ENCODE data around the gene SEPTIN8.

Gene SEPTIN8

DNA sequence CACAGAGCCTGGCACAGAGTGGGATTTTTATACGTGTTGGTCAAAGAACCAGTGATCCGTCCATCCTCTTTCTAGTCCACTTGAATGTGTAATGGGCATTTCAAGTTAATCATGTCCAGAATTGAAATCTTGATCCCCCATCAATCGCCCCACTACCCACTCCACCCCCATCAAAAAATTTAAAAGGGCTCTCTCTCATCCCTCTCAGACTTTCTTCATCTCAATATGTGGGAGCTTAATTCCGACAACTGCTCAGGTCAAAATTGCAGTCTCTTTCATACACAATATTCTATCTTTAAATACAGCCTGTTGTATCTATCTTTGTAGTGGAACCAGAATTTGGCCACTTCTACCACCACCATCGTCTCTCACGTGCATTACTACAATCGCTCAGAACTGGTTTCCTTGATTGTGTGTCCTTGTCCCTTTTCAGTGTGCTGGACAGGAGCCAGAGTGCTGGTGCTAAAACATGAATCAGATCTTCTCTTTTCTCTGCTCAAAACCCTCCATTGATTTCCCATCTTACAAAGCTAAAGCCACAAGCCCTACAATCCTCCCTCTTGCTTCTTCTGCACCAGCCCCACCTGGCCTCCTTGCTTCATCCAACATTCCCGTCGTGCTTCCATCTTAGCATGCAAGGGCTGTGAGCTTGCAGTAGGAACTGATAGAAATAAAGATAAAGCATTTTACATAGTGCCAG lies 38.9 kb downstream of the SEPTIN8 start:
- no peaks in the 10 kb centered on the region for H3K9me3 Mint-ChIP-seq
- peaks cover 23 to 34% of the 10 kb centered on the region in 2 donors for H3K4me1 Mint-ChIP-seq (ENCODE audit: low read depth in 2 of 2)
- peak overlapping the region; percentile 92 for H3K4me3 Mint-ChIP-seq
- peaks cover 0 to 14% of the 10 kb centered on the region in 2 donors for H3K27me3 Mint-ChIP-seq
- DNase-seq: no peak
- peak overlapping the region; percentile 87 to 94 for H3K27ac Mint-ChIP-seq
- ATAC-seq (replicated peaks): no peak
- peaks cover 11% of the 10 kb centered on the region for H3K36me3 Mint-ChIP-seq (ENCODE audit: insufficient read depth)

DNA sequence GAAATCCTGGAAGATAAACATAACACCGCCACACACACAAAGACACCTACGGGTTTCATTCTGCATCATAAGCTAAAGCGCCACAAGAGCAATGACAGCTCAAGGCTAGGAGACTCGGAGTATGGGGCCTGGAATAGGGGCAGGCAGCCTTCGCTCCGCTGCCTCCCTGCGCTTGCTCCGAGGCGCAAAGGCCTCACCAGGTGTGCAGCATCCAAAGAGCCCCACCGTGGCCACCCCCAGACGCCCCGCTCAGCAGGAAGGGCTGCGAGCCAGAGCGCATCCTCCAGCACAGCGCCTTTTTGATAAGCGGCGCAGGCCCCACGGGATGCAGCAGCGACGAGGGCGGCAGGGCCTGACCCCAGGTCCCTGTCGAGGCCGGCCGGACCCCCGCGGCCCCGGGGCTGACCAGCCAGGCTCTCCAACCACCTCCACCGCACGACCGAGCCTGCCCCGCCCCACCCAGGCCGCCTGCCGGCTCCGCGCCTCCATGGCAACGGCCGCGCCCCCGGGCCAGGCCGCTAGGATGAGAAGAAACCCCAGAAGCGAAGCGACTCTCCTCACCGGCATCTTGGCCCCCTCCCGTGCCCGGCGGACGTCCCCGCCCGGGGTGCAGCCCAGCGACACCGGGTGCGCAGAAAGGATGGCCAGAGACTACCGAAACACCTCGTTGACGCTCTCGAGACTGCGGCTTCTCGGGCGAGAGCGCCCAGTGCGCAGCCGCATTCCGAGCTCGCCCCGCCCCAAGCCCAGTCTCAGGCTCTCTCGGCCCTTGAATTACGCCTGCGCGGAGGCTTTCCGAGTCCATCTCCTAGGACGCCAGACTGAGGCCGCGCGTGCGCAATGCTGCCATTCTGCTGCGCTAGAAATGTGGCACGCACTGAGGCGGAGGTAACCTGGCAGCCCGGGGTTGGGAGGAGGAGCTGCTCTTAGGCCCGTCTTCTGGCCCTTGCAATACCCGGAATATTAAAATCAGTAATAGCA lies 39.9 kb downstream of the SEPTIN8 start, which contains the start of gene KIF3A:
Gene KIF3A (minus strand): TSS at position 694 of the 981 bp plus-strand sequence. CDS start 127 bp downstream, at position 567.
- Mint-ChIP-seq H3K27ac (peak within 1 kb of the TSS; percentile 87 to 94), H3K27me3 (peaks cover 0 to 5% of the 10 kb centered on the region in 2 donors), H3K36me3 (ENCODE audit: insufficient read depth) (peaks cover 18% of the 10 kb centered on the region), H3K4me1 (ENCODE audit: low read depth in 2 of 2) (peaks cover 23 to 35% of the 10 kb centered on the region in 2 donors), H3K4me3 (peak within 1 kb of the TSS; percentile 92), H3K9me3 (no peaks in the 10 kb centered on the region)
- DNase-seq (peak; percentile 96 to 98 (median 97)), ATAC-seq (replicated peaks) (peak; percentile 82)

DNA sequence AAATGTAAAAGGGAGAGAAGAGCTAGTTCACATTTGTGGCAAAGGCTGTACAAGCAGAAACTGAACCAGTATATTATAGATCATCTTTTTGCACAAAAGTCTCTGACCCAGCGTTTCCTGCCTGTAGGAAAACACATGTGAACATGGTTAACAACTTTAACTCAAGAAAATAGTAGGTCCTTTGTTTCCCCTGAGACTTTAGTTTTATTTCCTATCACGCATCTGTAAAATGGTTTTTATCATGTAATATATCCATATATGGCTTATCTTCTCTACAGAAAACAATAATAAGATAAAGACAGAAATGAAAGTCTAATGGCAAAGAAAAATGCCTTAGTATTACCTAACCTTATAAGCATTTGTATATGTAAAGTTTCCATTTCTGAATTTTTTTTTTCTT lies 42.4 kb downstream of the SEPTIN8 start:
- no peak for DNase-seq
- H3K36me3 Mint-ChIP-seq (ENCODE audit: insufficient read depth): peaks cover 18% of the 10 kb centered on the region
- no peak overlapping the region for H3K27ac Mint-ChIP-seq
- ATAC-seq (replicated peaks): no peak
- no peak overlapping the region for H3K4me3 Mint-ChIP-seq
- H3K27me3 Mint-ChIP-seq: no peaks in the 10 kb centered on the region
- H3K9me3 Mint-ChIP-seq: no peaks in the 10 kb centered on the region
- peaks cover 24 to 37% of the 10 kb centered on the region in 2 donors for H3K4me1 Mint-ChIP-seq (ENCODE audit: low read depth in 2 of 2)

DNA sequence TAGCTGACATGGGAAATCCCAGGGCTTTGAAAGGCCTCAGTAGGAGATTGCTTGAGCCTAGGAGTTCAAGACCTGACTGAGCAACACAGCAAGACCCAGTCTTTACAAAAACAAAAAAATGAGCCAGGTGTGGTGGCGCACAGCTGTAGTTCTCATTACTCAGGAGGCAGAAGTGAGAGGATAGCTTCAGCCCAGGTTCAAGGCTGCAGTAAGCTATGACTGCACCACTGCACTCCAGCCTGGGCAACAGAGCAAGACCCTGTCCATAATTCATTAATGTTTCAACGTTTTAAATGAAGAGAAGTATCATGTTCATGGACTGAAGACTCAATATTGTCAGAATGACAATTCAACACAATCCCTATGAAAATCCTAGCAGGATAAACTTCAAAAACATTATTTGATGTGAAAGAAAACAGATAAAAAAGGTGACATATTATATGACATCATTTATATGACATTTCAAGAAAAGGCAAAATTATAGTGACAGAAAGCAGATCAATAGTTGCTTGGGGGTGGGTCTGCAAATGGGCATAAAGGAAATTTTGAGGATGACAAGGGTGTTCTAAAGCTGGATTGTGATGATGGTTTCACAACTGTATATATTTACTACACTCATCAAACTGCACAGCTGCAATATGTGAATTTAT lies 43.4 kb downstream of the SEPTIN8 start:
- Mint-ChIP-seq H3K4me3 (no peak overlapping the region), H3K9me3 (no peaks in the 10 kb centered on the region), H3K36me3 (ENCODE audit: insufficient read depth) (peaks cover 25% of the 10 kb centered on the region), H3K27ac (no peak overlapping the region), H3K4me1 (ENCODE audit: low read depth in 2 of 2) (peaks cover 26 to 39% of the 10 kb centered on the region in 2 donors), H3K27me3 (no peaks in the 10 kb centered on the region)
- ATAC-seq (replicated peaks) (no peak), DNase-seq (no peak)

DNA sequence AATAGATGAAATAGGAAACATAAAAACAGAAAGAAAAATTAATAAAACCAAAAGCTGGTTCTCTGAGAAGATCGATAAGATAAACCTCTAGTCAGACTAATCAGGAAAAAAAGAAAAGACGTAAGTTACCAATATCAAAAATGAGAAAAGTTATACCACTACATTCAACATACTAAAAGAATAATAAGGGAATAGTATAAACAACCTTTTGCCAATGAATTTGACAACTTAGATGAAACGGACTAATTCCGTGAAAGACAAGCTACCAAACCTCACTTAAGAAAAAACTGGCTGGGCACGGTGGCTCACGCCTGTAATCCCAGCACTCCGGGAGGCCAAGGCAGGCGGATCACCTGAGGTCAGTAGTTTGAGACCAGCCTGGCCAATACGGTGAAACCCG lies 47.1 kb downstream of the SEPTIN8 start:
- Mint-ChIP-seq H3K27me3 (no peaks in the 10 kb centered on the region), H3K36me3 (ENCODE audit: insufficient read depth) (peaks cover 28% of the 10 kb centered on the region), H3K4me3 (no peak overlapping the region), H3K27ac (no peak overlapping the region), H3K4me1 (ENCODE audit: low read depth in 2 of 2) (peaks cover 8 to 14% of the 10 kb centered on the region in 2 donors), H3K9me3 (no peaks in the 10 kb centered on the region)
- ATAC-seq (replicated peaks) (no peak), DNase-seq (no peak)

DNA sequence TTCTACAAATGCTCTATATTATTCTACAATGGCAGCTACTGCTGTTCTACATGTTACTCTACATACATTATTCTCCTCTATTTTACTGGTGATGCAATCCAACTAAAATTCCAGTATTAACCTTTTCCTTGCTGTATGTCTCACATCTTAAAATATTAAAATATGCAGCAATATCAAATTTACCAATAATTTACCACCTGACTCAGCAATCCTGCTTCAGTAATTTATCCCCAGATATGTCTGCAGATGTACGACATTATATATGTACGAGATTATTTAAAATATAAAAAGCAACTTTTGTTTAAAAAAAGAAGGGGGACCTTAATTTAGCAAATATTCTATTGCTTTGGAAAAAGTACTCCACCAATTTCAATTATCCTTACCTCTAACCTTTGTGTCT lies 51.3 kb downstream of the SEPTIN8 start:
- H3K4me3 Mint-ChIP-seq: no peak overlapping the region
- H3K4me1 Mint-ChIP-seq (ENCODE audit: low read depth in 2 of 2): peaks cover 8 to 9% of the 10 kb centered on the region in 2 donors
- H3K9me3 Mint-ChIP-seq: no peaks in the 10 kb centered on the region
- DNase-seq: no peak
- no peak for ATAC-seq (replicated peaks)
- H3K36me3 Mint-ChIP-seq (ENCODE audit: insufficient read depth): peaks cover 20% of the 10 kb centered on the region
- no peak overlapping the region for H3K27ac Mint-ChIP-seq
- no peaks in the 10 kb centered on the region for H3K27me3 Mint-ChIP-seq

DNA sequence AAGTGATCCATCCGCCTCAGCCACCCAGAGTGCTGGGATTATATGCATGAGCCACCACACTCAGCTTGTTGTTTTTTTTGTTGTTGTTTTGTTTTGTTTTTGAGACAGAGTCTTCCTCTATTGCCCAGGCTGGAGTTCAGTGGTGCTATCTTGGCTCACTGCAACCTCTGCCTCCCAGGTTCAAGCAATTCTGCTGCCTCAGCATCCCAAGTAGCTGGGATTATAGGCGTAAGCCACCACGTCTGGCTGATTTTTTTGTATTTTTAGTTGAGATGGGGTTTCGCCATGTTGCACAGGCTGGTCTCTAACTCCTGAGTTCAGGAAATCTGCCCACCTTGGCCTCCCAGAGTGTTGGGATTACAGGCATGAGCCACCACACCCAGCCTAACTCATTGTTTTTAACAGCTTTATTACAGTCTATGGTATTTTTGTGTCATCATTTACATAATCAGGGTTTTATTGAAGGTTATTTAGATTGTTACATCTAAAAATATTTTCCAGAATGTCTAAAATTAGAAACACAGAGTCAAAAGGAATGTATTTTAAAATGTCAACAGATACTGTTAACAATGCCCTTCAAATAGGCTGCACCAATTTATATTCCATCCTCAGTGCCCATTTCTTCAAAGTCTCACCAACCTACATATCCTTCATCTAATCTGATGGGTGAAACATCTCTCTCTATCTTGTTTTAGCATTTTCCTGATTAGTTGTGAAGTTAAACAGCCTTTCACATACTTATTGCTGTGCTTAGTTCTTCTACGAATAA lies 58.3 kb downstream of the SEPTIN8 start:
- DNase-seq (no peak), ATAC-seq (replicated peaks) (no peak)
- H3K27me3 Mint-ChIP-seq: no peaks in the 10 kb centered on the region
- H3K4me1 Mint-ChIP-seq (ENCODE audit: low read depth in 2 of 2): peaks cover 5 to 10% of the 10 kb centered on the region in 2 donors
- no peaks in the 10 kb centered on the region for H3K9me3 Mint-ChIP-seq
- H3K4me3 Mint-ChIP-seq: no peak overlapping the region
- peaks cover 19% of the 10 kb centered on the region for H3K36me3 Mint-ChIP-seq (ENCODE audit: insufficient read depth)
- no peak overlapping the region for H3K27ac Mint-ChIP-seq

DNA sequence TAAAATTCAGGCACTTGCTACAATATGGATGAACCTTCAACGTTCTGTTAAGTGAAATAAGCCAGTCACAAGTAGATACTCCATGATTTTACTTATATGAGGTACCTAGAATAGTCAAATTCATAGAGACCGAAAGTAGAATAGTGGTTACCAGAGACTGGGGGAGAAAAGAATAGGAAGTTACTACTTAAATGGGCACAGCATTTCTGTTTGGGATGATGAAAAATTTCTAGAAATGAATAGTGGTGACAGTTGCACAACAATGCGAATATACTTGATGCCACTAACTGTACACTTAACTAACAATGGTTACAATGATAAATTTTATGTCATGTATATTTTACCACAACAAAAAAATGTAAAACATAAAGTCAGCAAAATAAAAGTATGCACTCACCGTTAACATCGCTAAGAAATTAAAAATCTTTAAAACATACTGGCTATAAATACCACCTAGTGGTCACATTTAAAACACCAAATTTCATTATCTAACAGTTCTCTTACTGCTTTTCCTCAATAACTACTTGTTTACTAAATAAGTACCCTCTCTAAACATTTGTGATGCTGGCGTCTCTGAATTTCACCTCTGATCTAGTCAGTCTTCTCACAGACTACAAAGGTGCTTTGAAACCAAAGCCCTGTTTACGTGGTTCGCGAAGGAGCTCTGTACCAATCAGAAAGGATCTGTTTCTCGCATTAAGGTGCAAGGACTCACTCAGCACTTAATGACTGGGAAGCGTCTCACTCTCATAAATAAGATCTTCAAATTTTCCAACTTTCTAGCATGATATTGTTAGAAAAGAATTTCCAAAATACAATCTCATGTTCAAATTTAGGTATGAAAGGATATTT lies 62.4 kb downstream of the SEPTIN8 start:
- Mint-ChIP-seq H3K36me3 (ENCODE audit: insufficient read depth) (peaks cover 4% of the 10 kb centered on the region), H3K9me3 (no peaks in the 10 kb centered on the region), H3K4me1 (ENCODE audit: low read depth in 2 of 2) (peaks cover 5 to 10% of the 10 kb centered on the region in 2 donors), H3K4me3 (peak overlapping the region in 1 of 2 donors; percentile 18), H3K27ac (no peak overlapping the region), H3K27me3 (no peaks in the 10 kb centered on the region)
- ATAC-seq (replicated peaks) (no peak), DNase-seq (no peak)

DNA sequence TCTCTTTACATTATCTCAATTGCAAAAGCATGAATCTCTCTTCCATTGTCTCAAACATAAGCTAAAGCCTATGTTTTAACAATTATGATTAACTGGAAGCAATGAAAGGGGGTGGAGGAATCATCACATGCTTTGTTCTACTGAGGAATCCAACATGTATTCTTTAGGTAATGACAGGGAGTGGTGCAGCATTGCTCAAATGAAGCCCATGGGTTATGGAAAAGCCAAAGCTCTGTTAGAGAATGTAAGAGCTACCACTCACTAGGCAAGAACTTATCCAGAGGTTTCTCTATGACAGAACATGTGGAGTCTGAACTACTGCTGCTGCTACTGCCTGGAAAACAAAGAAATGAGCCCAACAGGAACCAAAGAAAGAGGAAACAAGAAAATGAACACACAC lies 68.4 kb downstream of the SEPTIN8 start:
- Mint-ChIP-seq H3K4me3 (no peak overlapping the region), H3K27me3 (no peaks in the 10 kb centered on the region), H3K36me3 (ENCODE audit: insufficient read depth) (peaks cover 12% of the 10 kb centered on the region), H3K9me3 (no peaks in the 10 kb centered on the region), H3K4me1 (ENCODE audit: low read depth in 2 of 2) (peaks cover 0 to 2% of the 10 kb centered on the region in 2 donors), H3K27ac (no peak overlapping the region)
- ATAC-seq (replicated peaks) (no peak), DNase-seq (no peak)

DNA sequence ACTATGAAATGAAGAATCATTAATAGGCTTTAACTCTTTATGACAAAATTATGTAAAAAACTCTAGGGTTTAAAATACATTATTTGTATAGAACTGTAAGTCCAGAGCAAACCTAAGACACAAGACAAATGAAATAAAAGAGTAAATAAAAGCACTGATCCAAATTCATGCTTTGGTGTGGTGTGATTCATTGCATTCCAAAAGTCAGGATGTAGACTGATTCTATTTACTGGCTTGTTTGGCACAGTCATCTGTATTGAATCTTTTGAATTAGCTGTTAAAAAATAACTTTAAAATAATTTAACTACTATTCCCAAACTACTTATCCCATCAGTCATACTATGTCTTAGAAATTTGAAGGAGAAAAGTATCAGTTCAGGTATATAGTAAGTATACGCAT lies 72.2 kb downstream of the SEPTIN8 start:
- no peak for DNase-seq
- no peak overlapping the region for H3K4me3 Mint-ChIP-seq
- no peak overlapping the region for H3K27ac Mint-ChIP-seq
- peaks cover 40% of the 10 kb centered on the region for H3K36me3 Mint-ChIP-seq (ENCODE audit: insufficient read depth)
- ATAC-seq (replicated peaks): no peak
- no peaks in the 10 kb centered on the region for H3K9me3 Mint-ChIP-seq
- peaks cover 0 to 2% of the 10 kb centered on the region in 2 donors for H3K4me1 Mint-ChIP-seq (ENCODE audit: low read depth in 2 of 2)
- no peaks in the 10 kb centered on the region for H3K27me3 Mint-ChIP-seq
